ENCODE data around the gene TNFRSF6B.
"Not testable (repeated sequence)": the region's sequence is repeated elsewhere in the genome, so short reads cannot be mapped to it uniquely, and the experiment has no call there.

TNFRSF6B gene

DNA sequence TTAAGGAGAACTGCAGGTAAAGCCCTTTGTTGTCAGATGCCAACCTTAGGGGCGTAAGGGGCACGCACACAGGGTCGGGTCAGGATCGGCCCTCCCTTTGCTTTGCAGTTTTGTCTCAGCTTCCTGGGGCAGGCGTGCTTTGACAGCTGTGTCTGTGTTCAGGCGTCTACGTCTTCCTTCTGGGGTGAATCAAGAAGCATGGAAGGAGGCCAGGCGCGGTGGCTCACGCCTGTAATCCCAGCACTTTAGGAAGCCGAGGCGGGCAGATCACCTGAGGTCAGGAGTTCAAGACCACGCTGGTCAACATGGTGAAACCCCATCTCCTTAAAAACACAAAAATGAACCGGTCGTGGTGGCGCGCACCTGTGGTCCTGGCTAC lies 12.7 kb downstream of the TNFRSF6B start:
- no peak for DNase-seq (ENCODE audit: low spot score)

DNA sequence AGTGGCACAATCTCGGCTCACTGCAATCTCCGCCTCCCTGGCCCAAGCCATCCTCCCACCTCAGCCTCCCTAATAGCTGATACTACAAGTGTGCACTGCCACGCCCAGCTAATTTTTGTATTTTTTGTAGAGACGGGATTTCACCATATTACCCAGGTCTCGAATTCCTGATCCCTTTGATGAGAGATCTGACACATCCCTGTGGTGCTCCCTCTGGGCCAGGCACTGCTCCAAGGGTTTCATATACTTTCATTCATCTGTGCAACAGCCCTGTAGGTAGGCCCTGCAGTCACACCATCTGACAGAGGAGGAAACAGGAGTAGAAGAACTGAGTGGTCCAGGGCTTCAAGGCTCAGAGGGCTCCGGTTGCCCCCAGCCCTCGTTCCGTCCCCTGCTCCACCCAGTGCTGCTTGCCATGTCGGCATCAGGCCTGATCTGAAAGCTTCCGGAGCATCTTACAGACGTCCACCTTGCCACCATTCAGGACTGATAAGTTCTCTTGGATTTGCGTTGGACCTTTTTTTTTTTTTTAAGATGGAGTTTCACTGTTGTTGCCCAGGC lies 14.7 kb downstream of the TNFRSF6B start:
- DNase-seq (ENCODE audit: low spot score): no peak

DNA sequence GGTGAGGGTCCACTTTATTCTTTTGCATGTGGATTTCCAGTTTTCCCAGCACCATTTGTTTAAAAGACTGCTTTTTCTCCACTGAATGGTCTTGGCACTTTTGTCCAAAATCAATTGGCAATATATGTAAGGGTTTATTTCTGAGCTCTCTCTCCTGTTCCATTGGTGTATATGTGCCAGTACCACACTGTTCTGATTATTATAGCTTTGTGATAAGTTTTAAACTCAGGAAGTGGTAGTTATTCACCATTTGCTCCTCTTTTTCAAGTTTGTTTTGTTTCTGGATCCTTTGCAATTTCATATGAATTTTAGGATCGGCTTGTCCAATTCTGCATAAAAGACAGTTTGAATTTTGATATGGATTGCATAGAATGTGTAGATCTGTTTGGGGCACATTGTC lies 15.7 kb downstream of the TNFRSF6B start:
- DNase-seq (ENCODE audit: low spot score): no peak

DNA sequence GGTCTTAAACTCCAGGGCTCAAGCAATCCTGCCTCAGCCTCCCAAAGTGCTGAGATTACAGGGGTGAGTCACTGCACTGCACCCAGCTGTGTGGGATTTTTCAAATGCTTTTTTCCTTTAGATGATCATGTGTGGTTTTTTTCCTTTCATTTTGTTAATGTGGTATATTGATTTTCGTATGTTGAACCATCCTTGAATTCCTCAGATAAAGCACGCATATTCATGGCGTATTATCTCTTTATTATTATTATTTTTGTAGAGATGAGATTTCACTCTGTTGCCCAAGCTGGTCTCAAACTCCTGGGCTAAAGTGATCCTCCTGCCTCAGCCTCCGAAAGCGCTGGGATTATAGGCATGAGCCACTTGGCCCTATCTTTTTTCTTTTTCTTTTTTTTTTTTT lies 18.4 kb downstream of the TNFRSF6B start:
- DNase-seq (ENCODE audit: low spot score): no peak

DNA sequence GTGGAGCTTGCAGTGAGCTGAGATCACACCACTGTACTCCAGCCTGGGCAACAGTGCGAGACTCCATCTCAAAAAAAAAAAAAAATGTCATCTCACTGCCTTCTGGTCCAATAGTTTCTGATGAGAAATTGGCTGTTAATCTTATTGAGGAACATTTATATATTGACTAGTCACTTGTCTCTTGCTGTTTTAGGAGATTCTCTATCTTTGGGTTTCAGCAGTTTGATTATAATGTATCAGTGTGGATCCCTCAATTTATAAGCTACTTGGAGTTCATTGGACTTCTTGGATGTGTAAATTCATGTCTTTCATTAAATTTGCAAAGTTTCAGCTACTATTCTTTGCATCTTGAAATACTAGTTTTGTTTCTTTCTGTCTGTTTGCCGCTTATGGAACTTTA lies 22.5 kb downstream of the TNFRSF6B start:
- DNase-seq (ENCODE audit: low spot score): no peak

DNA sequence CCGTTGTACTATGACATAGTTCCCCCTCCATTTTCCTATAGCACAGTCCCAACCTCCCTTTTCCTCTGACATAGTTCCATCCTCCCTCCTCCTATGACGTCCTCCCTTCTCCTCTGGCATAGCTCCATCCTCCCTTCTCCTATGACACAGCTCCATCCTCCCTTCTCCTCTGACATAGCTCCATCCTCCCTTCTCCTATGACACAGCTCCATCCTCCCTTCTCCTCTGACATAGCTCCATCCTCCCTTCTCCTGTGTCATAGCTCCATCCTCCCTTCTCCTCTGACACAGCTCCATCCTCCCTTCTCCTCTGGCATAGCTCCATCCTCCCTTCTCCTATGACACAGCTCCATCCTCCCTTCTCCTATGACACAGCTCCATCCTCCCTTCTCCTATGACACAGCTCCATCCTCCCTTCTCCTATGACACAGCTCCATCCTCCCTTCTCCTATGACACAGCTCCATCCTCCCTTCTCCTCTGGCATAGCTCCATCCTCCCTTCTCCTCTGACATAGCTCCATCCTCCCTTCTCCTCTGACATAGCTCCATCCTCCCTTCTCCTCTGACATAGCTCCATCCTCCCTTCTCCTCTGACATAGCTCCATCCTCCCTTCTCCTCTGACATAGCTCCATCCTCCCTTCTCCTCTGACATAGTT lies 26.6 kb downstream of the TNFRSF6B start:
- not testable (repeated sequence) for DNase-seq (ENCODE audit: low spot score)

DNA sequence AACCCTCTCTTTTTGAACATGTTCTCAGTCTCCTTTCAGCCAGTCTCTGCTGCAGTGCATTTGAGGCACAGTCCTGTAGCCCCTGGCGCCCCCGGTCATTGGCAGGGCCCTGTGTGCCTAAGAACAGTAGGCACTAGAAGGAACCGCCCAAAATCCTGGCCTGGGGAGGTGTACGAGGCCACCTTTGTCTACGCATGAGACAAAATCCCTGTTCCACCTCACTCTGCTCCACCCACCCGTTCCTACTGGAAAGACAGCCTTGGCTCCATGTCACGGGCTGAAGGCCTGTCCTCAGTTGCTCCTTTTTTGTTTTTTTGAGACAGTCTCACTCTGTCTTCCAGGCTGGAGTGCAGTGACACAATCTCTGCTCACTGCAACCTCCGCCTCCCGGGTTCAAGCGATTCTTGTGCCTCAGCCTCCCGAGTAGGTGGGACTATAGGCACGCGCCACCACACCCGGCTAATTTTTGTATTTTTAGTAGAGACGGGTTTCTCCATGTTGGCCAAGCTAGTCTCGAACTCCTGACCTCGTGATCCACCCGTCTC lies 33.8 kb downstream of the TNFRSF6B start:
- DNase-seq (ENCODE audit: low spot score): not testable (repeated sequence)

DNA sequence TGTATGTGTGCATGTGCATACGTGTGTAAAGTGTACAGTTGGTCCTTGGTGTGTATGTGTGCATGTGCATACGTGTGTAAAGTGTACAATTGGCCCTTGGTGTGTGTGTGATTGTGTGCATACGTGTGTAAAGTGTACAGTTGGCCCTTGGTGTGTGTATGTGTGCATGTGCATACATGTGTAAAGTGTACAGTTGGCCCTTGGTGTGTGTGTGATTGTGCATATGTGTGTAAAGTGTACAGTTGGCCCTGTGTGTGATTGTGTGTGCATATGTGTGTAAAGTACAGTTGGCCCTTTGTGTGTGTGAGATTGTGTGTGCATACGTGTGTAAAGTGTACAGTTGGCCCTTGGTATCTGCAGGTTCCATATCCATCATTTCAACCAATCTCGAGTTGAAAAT lies 35.0 kb downstream of the TNFRSF6B start:
- no peak for DNase-seq (ENCODE audit: low spot score)

DNA sequence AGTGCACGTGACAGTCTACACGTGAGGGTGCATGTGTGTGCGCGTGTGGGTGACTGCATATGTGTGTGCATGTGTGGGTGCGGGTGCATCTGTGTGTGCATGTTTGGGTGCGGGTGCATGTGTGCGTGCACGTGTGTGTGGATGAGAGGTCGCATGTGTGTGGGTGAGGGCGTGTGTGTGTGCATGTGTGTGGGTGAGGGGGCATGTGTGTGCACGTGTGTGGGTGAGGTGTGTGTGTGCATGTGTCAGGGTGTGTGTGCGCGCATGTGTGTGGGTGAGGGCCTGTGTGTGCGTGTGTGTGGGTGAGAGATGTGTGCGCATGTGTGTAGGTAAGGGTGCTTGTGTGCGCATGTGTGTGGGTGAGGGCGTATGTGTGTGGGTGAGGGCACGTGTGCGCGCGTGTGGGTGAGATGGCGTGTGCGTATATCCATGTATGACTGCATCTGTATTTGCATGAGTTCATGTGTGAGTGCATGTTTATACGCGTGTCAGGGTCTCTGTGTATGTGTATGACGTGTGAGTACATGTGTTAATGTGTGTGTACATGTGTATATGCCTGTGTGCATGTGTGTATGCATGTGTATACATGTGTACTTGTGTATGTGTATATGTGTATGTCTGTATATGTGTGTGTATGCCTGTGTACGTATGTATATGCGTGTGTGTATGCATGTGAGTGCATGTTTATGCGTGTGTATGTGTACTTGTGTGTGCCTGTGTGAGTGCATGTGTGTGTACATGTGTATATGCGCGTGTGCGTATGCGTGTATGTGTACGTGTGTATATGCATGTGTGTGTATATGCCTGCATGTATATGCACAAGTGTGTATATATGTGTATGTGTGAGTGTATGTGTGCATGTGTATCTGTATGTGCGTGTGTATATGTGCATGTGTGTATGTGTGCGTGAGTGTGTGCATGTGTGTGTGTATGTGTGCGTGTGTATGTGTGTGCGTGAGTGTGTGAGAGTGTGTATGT lies 36.0 kb downstream of the TNFRSF6B start:
- DNase-seq (ENCODE audit: low spot score): no peak

DNA sequence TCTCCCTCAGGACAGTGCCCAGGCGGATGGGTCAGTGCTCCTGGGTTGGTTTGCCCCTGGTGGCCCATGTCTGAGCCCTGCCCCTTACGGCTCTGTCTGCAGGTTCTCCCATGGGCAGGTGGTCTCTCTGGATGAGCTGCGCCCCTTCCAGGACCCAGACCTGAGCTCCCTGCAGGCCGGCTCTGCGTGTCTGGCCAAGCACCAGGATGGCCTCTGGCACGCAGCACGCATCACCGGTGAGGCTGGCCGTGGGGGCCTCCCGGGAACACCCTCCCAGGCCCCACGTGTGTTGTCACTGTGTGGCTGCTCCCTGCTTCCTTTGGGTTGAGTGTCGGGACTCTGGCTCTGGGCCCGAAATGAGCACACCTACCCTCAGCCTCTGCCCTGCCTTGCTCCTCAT lies 36.7 kb downstream of the TNFRSF6B start:
- DNase-seq (ENCODE audit: low spot score): no peak

DNA sequence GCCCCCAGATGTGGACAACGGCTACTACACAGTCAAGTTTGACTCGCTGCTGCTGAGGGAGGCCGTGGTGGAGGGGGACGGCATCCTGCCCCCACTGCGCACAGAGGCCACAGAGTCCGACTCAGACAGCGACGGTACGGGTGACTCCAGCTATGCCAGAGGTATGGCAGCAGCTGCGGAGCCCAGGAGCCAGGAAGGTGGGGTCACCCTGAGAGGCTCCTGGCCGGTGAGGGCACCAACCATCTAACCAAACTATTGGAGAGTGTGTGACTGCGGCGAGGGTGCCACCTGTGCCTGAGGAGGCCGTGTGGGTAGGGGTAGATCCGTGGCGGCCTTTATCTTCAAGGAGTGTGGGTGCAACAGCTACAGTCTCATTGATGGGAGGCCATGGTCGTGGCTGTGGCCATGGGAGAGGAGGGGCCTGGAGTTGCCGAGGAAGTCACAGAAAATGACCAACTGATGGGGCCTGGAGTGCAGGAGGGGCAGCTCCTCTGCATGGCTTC lies 37.2 kb downstream of the TNFRSF6B start:
- DNase-seq (ENCODE audit: low spot score): no peak

DNA sequence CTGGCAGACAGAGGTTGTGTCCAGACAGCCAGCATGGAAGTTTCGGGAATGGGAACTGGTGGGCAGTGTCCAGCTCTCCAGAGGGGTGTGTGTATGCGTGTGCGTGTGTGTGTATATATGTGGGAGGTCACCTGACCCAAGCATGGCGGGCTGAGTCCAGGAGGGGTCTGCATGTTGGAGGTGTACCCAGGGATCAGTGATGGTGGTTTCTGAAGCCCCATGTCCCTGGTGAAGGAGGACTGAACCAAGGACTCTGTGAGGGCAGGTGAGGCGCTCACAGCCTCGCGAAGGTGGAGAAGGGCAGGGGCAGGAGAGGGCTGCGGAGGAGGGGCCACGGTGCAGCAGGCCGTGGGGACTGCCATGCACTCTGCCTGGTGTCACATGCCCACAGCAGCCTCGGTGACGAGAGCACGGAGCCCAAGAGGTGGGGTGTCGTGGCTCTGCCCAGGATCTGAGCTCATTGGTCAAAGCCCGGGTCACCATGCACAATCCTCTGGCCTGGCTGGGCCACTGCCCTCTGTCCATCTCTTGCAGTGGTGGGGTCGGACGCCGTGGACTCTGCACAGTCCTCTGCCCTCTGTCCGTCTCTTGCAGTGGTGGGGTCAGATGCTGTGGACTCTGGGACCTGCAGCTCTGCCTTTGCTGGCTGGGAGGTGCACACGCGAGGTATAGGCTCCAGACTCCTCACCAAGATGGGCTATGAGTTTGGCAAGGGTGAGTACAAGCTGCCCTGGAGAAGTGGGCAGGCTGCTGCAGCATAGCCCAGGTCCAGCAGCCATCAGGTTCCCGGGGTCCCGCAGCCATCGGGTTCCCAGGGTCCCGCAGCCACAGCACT lies 37.9 kb downstream of the TNFRSF6B start:
- DNase-seq (ENCODE audit: low spot score): no peak

DNA sequence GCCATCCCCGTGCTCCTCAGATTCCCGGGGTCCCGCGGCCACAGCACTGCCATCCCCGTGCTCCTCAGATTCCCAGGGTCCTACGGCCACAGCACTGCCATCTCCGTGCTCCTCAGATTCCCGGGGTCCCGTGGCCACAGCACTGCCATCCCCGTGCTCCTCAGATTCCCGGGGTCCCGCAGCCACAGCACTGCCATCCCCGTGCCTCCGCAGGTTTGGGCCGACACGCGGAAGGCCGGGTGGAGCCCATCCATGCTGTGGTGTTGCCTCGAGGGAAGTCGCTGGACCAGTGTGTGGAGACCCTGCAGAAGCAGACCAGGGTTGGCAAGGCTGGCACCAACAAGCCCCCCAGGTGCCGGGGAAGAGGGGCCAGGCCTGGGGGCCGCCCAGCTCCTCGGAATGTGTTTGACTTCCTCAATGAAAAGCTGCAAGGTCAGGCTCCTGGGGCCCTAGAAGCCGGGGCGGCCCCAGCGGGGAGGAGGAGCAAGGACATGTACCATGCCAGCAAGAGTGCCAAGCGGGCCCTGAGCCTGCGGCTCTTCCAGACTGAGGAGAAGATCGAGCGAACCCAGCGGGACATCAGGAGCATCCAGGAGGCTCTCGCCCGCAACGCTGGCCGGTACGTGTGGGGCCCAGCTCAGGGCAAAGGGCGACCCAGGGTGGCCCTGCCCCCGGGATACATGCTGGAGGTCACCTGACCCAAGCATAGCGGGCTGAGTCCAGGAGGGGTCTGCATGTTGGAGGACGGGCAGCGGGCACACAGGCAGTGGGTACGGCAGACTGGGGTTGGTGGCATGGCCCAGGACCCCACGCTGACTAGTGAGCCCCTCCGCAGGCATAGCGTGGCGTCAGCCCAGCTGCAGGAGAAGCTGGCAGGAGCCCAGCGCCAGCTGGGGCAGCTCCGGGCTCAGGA lies 38.8 kb downstream of the TNFRSF6B start:
- DNase-seq (ENCODE audit: low spot score): no peak

DNA sequence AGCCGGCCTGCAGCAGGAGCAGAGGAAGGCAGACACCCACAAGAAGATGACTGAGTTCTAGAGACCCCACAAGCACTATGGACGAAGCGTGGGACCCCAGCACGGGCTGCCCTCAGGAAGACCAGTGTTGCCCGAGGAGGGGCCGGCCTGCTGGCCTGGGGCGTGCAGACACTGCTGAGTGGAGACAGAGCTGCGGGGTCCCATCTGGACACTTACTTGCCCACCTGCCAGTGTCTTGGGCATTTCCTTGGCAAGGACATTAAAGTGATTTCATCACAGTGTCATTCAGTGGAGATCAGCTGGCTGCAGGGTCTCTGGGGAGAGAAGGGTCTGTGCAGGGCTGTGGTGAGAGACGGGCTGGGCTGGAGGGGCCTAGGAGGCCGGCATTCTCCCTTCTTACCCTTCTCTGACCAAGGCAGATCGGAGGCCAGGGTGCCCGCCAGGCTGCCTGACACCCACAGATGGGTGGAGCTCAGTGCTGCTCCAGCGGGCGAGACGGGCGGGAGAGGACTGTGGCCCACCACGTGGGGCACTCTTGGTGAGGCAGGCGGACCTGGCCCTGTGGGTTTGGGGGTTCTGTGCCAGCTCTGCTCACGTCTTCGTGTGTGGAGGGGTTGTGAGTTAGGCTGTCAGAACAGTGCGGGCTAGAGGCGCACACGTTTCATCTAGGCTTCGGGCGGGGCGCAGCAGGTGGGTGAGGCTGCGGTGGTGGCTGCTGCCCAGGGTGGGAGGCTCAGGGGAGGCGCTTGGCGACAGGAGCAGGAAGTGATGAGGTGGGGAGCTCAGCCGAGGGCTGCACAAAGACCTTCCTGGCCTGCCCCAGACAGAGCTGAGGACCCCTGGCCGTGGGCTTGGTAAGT lies 39.6 kb downstream of the TNFRSF6B start, which contains the start of gene LIME1:
Gene LIME1 (plus strand): TSS at position 806 of the 860 bp plus-strand sequence. CDS start 886 bp downstream, outside the sequence.
- peak; percentile 16 for DNase-seq (ENCODE audit: low spot score)

DNA sequence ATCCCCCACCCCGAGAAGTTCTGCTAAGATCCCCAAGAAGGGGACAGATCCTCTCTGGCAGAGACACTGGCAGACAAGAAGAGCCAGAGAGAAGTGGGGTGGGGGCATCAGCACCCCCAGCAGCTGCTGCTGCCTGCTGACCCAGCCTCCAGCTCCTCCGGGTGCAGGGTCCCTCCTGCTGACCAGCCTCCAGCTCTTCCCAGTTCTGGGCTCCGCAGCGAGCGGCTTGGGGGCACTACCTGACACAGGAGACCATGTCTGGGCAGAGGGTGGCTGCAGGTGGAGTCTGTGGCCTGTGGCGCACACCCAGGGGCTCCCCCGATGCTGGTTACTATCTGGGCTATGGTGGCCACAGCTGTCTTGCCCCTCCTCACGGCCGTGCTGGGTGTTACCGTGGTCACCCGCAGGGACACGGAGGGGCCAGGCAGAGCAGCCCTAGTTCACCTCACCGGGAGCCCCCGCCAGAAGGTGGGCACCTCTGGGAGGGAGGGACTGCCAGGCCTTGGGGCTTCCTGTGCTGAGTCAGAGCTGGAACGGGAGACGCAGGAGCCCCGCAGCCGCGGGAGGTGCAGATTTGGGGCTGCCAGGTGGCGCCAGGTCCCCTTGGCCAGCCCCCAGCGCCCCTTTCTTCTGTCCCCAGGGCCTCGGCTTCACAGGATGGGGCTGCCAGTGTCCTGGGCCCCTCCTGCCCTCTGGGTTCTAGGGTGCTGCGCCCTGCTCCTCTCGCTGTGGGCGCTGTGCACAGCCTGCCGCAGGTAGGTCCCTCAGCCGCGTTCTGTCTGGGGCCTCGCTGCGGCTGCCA lies 40.6 kb downstream of the TNFRSF6B start:
- DNase-seq (ENCODE audit: low spot score): no peak

DNA sequence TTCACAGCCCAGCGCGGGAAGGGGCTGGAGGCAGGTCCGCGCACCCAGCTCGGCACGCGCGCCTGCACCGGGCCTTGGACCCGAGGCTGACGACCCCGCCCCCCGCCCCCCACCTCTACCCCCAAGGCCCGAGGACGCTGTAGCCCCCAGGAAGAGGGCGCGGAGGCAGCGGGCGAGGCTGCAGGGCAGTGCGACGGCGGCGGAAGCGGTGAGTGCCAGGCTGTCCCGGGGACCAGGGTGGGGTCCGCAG lies 41.2 kb downstream of the TNFRSF6B start:
- DNase-seq (ENCODE audit: low spot score): no peak

DNA sequence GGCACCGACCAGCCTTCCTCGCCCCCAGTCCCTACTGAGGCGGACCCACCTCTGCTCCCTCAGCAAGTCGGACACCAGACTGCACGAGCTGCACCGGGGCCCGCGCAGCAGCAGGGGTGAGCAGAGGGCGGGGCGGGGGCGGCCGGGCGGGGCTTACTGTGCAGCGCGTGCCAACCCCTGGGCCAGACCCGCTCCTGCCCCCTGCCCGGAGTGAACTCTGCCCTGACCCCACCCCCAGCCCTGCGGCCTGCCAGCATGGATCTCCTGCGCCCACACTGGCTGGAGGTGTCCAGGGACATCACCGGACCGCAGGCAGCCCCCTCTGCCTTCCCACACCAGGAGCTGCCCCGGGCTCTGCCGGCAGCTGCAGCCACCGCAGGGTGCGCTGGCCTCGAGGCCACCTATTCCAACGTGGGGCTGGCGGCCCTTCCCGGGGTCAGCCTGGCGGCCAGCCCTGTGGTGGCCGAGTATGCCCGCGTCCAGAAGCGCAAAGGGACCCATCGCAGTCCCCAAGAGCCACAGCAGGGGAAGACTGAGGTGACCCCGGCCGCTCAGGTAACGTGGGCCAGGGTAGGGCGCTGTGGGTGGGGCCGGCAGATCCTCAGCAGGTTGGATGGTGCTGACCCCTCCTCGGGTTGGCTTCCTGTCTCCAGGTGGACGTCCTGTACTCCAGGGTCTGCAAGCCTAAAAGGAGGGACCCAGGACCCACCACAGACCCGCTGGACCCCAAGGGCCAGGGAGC lies 41.7 kb downstream of the TNFRSF6B start:
- no peak for DNase-seq (ENCODE audit: low spot score)

DNA sequence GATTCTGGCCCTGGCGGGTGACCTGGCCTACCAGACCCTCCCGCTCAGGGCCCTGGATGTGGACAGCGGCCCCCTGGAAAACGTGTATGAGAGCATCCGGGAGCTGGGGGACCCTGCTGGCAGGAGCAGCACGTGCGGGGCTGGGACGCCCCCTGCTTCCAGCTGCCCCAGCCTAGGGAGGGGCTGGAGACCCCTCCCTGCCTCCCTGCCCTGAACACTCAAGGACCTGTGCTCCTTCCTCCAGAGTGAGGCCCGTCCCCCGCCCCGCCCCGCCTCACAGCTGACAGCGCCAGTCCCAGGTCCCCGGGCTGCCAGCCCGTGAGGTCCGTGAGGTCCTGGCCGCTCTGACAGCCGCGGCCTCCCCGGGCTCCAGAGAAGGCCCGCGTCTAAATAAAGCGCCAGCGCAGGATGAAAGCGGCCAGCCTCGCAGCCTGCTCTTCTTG lies 42.3 kb downstream of the TNFRSF6B start:
- no peak for DNase-seq (ENCODE audit: low spot score)

Measured in hematopoietic multipotent progenitor cell treated with erythropoietin and hydrocortisone succinate and interleukin-3 and kit ligand, for 17 days (in vitro differentiated cells).